ENCODE results near the gene SNRNP35.
"Not testable (repeated sequence)": the region's sequence is repeated elsewhere in the genome, so short reads cannot be mapped to it uniquely, and the experiment has no call there.

The SNRNP35 gene

GRCh38 chr12:123489580-123489979 is 31.6 kb downstream of the SNRNP35 start:
- no peak for DNase-seq (ENCODE audit: low spot score)

- DNase-seq (ENCODE audit: low spot score), result no peak
Observed at GRCh38 chr12:123490089-123490488, 32.1 kb downstream of the SNRNP35 start.

GRCh38 chr12:123491056-123491455 is 33.1 kb downstream of the SNRNP35 start:
- DNase-seq (ENCODE audit: low spot score), result no peak

- DNase-seq (ENCODE audit: low spot score), result no peak
Observed at GRCh38 chr12:123491481-123491880, 33.5 kb downstream of the SNRNP35 start.

- DNase-seq (ENCODE audit: low spot score), result not testable (repeated sequence)
Observed at GRCh38 chr12:123492339-123493039, 34.5 kb downstream of the SNRNP35 start.

GRCh38 chr12:123494124-123494851 is 36.3 kb downstream of the SNRNP35 start:
- no peak for DNase-seq (ENCODE audit: low spot score)

GRCh38 chr12:123497065-123497464 is 39.1 kb downstream of the SNRNP35 start:
- no peak for DNase-seq (ENCODE audit: low spot score)

- no peak for DNase-seq (ENCODE audit: low spot score)
Observed at GRCh38 chr12:123498126-123498825, 40.3 kb downstream of the SNRNP35 start.

- DNase-seq (ENCODE audit: low spot score), result no peak
Observed at GRCh38 chr12:123499332-123499731, 41.4 kb downstream of the SNRNP35 start.

DNA sequence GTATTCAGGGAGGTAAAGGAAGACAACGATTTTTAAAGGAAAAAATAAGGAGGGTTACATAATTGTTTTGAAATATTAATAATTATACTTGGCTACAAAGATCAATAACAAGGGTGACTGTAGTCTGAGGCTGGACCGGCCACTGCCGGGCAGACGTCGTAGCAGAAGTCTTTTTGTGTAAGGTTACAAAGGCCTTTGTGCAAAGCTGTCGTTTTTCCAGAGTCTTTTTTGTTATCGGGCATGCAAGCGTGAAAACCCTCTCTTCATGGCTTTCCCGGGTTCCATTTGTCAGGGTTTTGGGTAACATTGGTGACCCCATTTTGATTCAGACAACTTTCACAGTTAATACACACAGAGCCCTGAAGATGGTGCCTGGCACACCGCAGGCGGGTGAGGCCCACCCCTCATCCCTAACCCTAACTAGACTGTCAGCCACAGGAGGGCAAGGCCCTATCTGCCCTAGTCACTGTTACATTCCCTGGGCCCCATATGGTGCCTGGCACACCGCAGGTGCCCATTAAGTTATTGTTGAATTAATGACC is 44.3 kb downstream of the SNRNP35 start:
- DNase-seq (ENCODE audit: low spot score), result no peak

DNA sequence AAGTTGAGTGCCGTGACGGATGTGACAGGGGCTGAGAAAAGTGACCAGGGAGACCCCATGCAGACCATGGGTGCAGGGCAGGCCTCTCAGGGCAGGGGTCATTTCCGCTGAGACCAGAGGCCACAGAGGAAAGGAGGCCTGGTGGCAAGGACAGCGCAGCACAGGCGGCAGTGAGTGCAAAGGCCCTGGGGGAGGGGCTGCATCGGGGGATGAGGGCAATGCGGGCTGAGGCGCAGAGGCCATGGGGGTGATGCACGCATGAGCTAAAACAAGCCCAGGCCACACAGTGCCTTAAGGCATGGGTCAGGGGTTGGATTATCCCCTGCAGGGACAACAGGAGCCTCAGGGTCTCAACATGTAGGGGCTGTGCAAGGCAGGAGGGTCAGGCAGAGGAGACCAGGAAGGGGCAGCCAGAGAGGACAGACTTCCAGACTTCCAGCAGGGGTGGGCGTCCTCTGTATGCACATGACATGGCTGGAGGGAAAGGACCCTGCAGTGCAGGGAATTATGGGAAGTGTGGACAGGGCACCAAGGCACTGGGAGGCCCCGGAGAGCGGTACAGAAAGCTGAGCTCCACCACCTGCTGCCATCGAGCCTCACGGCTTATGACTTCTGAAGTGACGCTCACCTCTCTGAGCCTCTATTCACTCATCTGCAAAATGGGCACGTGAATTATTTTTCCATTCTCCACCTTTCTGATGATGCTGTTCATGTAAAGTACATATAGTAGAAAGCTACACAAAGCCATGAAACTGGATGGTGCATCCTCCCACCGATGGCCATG is 48.3 kb downstream of the SNRNP35 start:
- no peak for DNase-seq (ENCODE audit: low spot score)

DNA sequence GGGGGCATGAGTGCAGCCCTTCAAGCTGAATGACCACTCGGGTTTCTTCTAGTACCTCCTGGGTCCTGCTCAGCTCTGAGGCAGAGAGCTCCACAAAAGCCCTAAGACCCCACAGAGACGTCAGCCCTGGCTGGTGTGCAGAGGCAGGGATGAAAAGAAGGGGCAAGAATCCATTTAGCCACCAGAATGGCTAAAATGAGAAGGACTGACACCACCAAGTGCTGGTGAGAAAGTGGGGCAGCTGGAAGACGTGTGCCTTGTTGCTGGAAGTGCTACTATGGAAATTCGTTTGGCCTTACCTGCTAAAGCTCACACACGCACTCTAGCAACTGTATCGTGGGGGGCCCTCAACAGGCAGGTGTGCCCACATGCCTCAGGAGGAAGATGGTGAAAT is 48.9 kb downstream of the SNRNP35 start:
- no peak for DNase-seq (ENCODE audit: low spot score)

DNA sequence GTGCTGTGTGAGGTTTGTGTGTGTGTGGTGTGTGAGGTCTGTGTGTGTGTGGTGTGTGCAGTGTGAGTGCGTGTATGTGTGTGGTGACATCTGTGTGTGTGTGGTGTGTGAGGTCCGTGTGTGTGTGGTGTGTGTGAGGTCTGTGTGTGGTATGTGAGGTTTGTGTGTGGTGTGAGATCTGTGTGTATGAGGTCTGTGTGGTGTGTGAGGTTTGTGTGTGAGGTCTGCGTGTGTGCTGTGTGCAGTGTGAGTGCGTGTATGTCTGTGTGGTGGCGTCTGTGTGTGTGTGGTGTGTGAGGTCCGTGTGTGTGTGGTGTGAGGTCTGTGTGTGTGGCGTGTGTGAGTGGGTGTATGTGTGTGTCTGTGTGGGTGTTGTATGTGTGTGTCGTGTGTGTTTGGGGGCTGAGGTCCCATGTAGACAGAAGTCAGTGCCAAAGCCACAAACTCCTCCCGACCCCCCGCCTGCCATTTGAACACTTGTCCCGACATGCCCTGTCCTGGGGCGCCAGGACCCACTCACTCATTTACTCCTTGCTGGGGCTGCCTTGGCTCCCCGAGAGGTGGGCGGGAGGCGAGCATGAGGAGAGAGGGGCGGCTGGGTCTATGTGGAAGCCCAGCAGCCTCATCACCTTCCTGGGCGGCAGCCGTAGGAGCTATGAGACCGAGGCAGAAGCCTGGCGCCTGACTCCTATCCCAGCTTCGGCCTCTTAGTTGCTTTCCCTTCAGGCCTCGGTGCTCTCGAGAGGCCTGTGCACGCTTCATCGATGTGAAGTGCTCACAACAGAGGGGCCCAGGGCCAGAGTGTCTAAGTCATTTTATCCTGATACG is 55.1 kb downstream of the SNRNP35 start:
- DNase-seq (ENCODE audit: low spot score), result no peak

GRCh38 chr12:123513805-123514204 is 55.9 kb downstream of the SNRNP35 start:
- no peak for DNase-seq (ENCODE audit: low spot score)

- DNase-seq (ENCODE audit: low spot score), result not testable (repeated sequence)
Observed at GRCh38 chr12:123514582-123515221, 56.8 kb downstream of the SNRNP35 start.

DNA sequence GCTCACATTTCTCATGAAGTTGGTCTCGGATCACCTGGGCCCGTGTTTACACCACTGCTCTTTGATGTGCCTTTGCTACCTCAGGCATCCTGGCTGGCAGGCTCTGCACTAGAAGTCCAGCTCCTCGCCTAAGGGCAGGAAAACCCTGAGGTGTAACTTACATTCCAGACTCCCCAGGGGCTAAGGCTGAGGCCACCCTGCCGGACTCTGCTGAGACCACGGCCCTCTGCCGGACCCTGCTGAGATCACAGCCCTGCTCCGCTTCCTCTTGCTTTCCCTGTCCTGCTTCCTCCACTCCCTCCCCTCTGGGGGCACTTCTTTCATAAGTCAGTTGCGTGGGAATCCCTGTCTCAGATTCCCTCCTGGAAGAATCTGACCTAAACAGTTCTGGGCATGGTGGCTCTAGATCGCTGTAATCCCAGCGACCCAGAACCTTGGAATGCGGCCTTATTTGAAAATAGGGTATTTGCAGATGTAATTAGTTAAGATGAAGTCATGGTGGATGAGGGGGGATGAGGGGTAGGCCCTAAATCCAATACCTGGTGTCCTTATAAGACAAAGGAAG is 58.4 kb downstream of the SNRNP35 start:
- no peak for DNase-seq (ENCODE audit: low spot score)

Measured in hematopoietic multipotent progenitor cell treated with erythropoietin and hydrocortisone succinate and interleukin-3 and kit ligand, for 17 days (in vitro differentiated cells).